ENCODE measurements around the gene HS6ST2.

Gene HS6ST2

DNA sequence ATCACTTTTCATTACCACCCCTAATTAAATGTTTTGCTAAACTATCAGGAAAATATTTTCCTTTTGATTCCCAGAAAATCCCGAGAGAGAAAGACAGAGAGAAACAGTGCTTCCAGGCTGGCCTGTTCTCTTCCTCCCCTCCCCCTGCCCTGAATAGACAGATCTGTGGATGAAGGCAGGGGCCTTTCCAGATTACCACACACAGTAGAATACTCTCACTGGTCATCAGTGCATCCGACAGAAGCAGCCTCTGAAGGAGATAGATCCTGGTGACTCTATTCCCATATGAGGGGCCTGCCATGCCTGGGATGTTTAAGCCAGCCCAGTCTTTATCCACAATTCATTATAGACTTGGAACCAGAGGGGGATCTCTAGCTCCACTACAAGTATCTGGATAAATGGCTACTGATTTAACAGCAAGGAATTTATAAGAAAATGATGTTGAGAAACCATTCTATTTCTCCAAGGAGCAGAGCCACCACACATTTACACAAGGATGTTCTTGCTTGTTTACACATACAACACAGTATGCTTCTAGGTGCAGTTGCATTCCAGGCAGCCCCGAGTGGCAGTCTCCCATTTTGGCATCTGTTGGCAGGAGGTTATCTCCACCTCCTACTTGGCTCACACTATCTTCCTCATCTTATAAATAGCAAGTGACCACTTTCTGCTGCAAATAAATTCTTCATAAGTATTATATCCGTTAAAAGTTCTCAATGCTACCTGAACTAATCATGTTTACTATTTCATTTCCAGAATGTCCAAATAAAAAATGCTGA, 115.8 kb downstream of the HS6ST2 start:
- DNase-seq: no peak

DNA sequence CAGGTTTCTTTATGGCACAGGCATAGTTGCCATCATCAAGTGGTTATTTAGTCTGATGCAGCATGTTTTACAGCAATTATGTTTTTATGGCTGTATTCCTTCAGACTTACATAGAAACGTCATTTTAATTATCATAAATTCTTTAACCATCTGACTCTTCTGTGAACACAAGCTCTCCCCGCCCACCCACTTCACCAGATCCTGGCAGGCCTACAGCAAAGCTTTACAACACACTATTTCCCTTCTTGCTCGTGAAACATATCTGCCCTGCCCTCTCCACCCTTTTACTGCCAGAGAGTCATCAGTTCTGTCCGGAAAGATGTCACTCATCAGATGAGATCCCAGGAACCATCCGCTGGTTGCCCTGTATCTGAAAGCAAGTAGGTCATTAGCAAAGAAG, 120.5 kb downstream of the HS6ST2 start:
- DNase-seq: no peak

DNA sequence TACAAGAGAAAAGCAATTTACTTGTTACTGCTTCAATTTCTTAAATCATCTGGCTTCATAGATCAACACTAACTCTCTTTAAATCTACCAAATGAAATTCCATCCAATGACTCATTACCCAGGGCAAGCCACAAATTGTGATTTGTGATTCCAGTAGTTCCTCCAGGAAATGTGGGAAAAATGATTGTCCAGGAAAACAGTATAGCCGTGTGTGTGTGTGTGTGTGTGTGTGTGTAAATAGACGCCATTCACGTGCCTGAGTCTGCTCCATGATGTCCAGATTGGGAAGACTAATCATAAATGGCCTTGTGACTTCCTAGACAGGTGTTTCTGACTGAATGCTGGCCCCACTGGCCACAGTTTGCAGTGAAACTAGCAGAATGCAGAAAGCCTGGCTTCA, 121.3 kb downstream of the HS6ST2 start:
- peak; percentile 0 for DNase-seq

DNA sequence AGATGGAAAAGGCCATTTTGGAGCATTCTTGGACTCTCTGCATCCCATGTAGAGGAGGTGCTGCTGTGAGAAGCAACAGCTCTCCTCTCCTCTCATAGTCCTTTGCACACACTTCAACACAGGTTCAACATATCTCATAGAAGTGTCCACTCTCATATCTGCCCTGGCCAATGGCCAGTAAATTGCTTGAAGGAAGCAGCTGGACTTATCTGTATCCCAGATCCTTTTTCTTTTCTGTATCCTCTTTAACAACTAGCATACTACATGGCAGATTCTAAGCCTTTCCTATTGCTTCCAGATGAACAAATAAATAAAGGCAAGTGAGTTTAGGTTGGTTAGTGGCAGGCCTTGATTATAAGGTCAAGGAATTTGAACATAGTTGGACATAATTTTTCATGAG, 122.0 kb downstream of the HS6ST2 start:
- no peak for DNase-seq

- DNase-seq: no peak
Measured at GRCh38 chrX:132834741-132835140, 123.7 kb downstream of the HS6ST2 start.

DNA sequence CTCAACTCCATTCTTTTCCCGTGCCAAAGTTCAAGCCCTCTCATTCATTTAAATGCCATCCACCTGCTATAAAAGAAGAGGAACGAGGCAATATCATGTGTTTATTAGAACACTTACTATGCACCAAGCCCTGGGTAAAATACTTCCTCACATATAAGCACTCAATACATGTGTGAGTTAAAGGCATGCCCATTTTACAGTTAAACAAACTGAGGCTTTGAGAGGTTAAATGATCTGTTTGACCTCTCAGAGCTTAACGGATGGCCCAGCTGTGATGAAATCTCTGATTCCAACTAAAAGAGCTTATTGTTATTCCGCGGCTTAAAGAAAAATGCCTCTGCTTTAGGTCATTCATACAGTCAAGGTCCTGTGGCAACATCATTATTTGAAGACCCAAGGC, 124.3 kb downstream of the HS6ST2 start:
- no peak for DNase-seq

DNA sequence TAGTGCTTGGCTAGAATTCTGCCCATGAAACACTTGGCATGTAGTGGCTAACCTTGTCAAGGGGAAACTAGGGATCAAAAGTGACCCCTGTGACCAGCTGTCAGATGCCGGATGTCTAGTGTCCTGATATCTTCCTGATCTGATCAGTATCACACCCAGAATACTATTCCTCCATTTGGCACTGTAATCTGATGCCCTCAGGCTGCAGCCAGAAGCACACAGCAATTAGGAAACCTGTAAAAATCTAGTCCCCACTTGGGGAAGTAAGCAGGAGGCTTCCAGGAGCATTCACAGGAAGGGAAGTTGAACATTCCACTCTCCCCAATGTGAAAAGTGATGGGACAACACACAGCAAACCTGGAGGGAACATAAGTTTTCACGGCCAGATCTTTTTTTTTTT, 125.1 kb downstream of the HS6ST2 start:
- DNase-seq: no peak

GRCh38 chrX:132831336-132831973, 127.0 kb downstream of the HS6ST2 start:
- no peak for DNase-seq

DNA sequence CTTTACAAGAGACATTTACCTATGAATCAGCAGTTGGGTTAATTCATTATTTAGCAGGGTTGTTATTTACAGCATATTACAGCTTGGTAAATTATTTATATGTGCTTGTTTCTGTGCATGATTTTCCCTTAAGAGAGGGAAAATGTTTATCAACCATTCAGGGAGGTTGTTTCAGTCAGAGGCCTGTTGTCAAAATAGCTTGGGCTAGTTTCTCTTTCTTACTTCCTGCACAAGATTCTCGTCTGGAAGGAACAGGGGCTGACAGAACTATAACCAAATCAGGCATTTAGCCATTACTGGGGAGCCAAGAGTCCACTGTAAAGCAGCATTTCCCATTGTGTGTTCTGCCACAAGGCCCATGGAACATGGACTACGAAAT, 135.8 kb downstream of the HS6ST2 start:
- no peak for DNase-seq

GRCh38 chrX:132821974-132822633, 136.3 kb downstream of the HS6ST2 start:
- no peak for DNase-seq

DNA sequence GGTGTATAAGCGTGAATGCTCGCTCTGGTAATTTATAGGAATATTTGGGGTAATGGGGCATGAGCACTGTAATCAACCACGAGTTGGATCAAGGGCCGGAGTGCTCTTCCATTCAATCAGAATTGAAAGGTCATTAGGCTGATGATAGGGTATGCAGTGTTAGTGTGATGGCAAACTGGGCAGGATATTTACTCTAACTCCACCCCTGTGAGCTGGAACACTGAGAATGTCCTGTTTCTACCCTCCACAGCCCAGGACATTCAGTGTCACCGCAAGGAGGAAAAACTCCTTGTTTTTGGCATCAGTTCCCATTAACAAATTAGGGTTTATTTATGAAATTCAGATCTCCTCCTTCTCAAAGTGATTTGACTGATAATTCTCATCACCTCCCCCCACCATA, 137.8 kb downstream of the HS6ST2 start:
- DNase-seq: no peak

DNA sequence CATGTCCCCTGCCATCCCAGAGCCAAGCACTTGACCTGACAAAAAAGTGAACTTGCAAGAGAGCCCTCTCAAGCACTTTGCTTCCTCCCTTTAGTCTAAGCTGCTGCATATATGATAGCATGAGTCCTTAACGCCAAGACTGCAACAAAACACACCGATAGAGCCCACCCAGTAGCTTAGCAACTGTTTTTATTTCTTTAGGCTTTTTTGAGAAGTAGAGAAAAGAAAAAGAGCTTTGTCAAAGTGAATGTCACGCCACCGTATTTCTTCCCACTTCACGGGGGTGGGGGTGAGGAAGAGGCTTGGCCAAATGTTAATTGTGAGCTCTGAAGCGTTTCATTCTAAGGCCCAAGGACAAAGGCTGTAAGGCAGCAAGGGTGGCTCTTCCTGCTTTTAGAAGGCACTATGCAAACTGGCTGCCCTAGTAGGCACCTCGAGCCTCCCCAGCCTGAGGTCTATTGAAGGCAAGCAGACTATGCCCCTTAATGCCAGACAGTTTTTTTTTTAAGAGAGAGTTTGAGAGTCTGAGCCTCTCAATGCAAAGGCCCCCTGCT, 138.6 kb downstream of the HS6ST2 start:
- no peak for DNase-seq

DNA sequence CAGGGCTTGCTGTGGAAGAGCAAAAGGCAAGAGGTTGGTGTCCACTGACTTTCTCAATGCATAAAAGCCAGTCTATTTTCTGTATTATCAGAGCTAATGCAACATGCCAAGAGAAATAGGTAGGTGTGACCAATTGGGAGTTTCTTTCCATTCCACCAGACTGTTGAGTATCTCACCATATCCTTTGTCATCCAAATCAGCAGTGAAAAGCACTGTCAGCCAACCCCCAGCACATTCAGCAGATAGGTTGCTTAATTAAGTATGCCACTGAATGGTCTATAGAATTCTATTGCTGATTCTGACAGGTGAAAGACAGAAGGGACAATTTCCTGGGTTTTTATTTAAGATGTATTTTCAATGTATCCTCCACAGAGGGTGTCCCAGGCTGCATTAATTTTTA, 139.8 kb downstream of the HS6ST2 start:
- no peak for DNase-seq

DNA sequence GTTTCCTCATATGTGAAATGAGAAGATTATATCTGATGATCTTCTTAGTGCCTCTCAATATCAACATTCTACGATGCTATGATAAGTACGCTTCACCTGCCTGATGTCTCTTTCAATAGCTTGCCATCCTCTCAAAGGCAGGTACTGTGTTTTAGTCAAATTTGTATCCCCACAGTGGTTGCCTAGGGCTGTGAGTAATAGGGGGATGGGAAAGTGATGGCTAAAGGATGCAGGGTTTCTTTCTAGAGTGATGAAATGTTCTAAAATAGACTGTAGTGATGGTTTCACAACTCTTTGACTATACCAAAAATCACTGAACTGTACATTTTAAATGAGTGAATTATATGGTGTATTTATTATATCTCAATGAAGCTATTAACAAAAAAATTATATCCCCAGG, 142.8 kb downstream of the HS6ST2 start:
- no peak for DNase-seq

GRCh38 chrX:132810964-132811712, 147.3 kb downstream of the HS6ST2 start:
- DNase-seq: no peak

DNA sequence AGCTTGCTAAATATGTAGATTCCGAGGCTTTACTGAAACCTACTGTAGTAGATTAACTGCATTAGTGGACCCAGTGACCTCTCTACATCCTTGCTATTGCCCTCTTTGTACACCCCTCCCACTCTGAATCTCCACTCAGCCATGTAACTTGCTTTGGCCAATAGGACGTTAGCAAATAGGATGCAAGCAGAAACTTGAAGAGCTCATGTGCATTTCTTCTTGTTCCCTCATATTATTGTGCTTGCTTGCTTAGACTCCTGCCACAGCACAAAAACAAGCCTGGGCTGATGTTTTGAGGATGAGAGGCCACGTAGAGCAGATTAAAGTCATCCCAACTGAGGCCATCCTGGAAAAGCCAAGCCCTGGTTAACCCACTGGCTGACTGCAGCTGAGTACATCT, 147.9 kb downstream of the HS6ST2 start:
- no peak for DNase-seq

DNA sequence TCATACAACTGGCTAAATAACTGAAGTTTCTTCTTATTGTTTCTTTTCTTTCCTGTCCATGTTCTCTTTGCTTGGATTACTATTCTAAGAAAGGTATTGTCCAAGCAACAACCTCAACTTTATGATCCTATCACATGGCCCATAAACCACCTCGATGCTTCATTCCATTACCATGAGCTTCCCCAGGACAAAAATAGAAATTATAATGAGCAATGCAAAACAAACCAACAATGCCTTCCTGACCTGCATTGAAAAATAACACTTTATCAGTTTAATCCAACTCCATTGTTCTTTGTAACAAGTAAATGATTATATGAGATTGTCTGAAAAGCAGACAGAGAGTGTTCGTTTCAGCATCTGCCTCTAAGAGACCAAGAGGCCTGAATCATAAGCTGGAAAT, 148.8 kb downstream of the HS6ST2 start:
- no peak for DNase-seq

DNA sequence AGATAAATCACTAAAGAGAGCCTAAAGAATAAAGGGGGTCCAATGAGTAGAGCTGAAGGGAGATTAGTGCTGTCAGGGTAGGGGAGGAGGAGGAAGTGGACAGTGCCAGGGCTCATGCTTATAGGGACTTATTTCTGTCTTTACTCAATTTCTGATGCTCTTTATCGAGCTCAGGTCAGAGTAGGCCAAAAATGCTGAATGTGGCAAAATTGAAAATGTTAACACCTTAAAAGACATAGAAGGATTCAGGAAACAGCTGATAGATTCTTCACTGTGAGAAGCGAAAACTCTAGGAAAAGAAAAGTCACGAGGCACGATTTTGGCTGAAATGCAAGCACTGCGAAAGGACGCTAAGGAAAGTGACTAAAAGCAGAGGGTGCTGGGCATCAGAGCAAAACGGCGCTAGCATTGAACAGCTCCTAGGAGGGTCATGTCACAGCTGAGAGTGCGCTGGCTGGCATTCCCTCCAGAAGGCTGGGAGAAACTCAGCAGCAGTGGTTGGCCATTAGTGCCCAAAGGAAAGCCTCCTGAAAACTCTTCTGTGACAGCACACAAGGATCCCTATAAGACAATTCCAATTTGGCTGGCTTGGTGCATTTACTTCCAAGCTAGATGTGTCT, 150.9 kb downstream of the HS6ST2 start:
- DNase-seq: no peak

DNA sequence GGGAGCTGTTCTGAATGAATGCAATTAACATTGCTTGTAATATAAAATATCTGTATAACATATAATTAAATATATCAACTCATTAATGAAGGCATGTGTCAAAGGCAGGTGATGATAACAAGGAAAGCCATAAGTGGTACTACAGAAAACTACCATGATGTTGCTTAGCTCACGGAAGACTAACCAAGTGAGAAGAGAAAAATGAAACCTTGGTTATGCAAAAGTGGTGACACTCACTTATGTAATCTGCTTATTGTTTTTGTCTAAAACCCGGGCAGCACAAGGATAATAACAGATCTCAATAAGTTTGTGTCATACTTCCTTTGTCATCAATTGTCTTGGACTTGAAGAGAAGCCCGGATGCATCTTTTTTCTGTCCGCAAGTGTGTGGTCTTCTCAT, 156.4 kb downstream of the HS6ST2 start:
- DNase-seq: no peak

DNA sequence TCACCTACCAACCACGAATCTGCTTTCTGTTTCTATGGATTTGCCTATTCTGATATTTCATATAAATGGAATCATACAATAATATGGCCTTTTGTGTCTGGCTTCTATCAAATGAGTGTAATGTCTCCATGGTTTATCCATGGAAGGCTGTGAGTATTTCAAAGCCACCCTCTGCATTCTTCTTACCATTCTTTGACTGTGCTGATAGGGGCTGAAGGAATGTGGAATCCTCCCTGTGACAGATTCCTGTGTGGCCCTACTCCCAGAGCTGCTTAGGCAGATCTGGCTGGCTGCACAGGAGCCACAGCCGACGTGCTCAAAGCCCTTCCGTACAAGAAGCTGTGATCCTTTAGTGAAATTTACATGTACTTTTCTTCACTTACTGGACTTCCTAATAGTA, 163.2 kb downstream of the HS6ST2 start:
- DNase-seq: no peak

DNA sequence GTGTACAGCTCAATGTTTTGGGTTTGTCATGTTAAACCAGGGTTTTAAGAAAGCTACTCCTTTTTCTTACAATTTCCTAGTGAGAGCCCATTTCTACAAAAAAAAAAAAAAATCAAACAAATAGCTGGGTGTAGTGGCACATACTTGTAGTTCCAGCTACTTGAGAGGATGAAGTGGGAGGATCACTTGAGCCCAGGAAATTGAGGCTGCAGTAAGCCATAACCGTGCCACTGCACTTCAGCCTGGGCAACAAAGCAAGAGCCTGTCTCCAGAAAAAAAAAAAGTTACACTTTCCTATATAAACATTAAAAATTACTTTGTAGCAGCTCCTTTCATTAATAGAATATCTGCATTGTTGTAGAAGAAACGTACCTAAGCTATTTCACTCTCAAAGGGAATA, 166.7 kb downstream of the HS6ST2 start:
- DNase-seq: no peak

DNA sequence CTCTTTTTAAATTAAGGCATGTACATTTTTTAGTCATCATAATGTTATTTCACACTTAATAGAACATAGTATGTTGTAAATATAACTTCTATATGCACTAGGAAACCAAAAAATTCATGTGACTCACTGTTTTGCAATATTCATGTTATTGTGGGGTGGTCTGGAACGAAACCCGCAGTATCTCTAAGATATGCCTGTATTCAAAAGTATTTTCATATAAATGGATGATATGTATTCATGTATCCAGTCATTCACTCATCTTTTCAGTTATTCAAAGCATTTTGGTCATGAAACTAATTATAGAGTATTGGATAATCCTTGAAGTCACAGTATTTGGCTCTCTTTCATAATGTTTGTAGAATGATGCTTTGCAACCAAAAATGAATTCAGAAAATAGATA, 168.1 kb downstream of the HS6ST2 start:
- no peak for DNase-seq

DNA sequence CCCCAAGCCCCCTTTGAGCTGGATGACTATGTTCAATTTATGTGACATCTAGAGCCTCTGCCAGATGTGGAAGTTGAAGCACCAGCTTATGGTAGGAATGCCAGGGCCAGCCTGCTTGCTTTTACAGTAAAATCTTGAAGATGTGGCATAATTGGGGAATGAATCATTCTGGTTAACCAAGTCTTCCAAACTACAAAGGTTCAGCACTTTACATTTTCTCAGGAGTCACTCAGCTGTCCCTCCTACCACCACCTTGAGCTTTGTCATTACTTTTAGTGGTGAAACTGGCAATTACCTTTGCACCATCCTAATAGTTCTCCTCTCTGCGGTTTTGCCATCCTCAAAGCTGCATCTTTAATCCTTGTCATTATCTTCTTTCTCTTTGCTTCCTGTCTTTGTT, 172.2 kb downstream of the HS6ST2 start:
- no peak for DNase-seq

All from EL (cell line).